MCF 10A (cell line): ENCODE data around the gene PPP2R2B. TPM values are rescaled to one million over a fixed set of nuclear protein-coding genes. Genes with fewer than 3 reads are reported as not detected.

Experiments
- BruUV-seq: library from RNA; stranded (reverse); fragments of 400-500 nt; replicated peaks from 2 replicates; lab custom pipeline; 2021; lab: Mats Ljungman, UMichigan
- CTCF ChIA-PET: fragments of 300-600 bp; sonication (Branson Sonifier 250); formaldehyde crosslinking; extraction: SDS; loops from one replicate; lab custom pipeline; 2021; ENCODE audit warnings: antibody characterized with exemption, inconsistent platforms; lab: Yijun Ruan, JAX
- POLR2A ChIA-PET: fragments of 300-600, 350-650 bp; sonication (Branson Sonifier 250); formaldehyde crosslinking; extraction: SDS; loops from one replicate; lab custom pipeline; 2020; ENCODE audit warnings: antibody characterized with exemption, inconsistent platforms; lab: Yijun Ruan, JAX
- DNase-seq: peaks from one replicate; pipeline ENCODE4 v3.0.0-alpha.2; 2018; ENCODE audit not compliant: unreplicated experiment
- H3K27ac Mint-ChIP-seq: one replicate; pipeline ENCODE4 v1.8.0; 2022; ENCODE audit warnings: mild to moderate bottlenecking, low read depth, mixed read lengths; ENCODE audit not compliant: unreplicated experiment
- H3K27me3 Mint-ChIP-seq: one replicate; pipeline ENCODE4 v1.8.0; 2022; ENCODE audit warnings: mixed read lengths; ENCODE audit not compliant: insufficient read depth, unreplicated experiment
- H3K36me3 Mint-ChIP-seq: one replicate; pipeline ENCODE4 v1.8.0; 2022; ENCODE audit warnings: mild to moderate bottlenecking, moderate library complexity, mixed read lengths; ENCODE audit not compliant: insufficient read depth, unreplicated experiment
- H3K4me1 Mint-ChIP-seq: one replicate; pipeline ENCODE4 v1.8.0; 2022; ENCODE audit warnings: mixed read lengths; ENCODE audit not compliant: insufficient read depth, unreplicated experiment
- H3K4me3 Mint-ChIP-seq: one replicate; pipeline ENCODE4 v1.8.0; 2022; ENCODE audit warnings: mild to moderate bottlenecking, moderate library complexity, mixed read lengths; ENCODE audit not compliant: unreplicated experiment
- H3K9me3 Mint-ChIP-seq: one replicate; pipeline ENCODE4 v1.8.0; 2022; ENCODE audit warnings: mixed read lengths; ENCODE audit not compliant: unreplicated experiment
- CTCF ChIP-seq: fragments of 200-600 bp; IDR thresholded peaks from one replicate; pipeline ENCODE4 v1.8.0; 2022; ENCODE audit warnings: antibody characterized with exemption, mild to moderate bottlenecking; ENCODE audit not compliant: unreplicated experiment
- intact Hi-C: fragments of 100-400 bp; cut with micrococcal nuclease; formaldehyde crosslinking; loops from 2 replicates; pipeline ENCODE4 v1.14.1; 2022
- total RNA-seq: library from RNA; stranded (reverse); gene quantifications from 2 replicates; pipeline ENCODE4 v1.2.3, GENCODE V29; 2022

Gene PPP2R2B
- total RNA-seq, 1 experiment from 2014 or later = 0.54 TPM

- ChIA-PET CTCF (interaction anchor here (0.6 to 0.9 kb wide), 3 partner anchors 20 to 94 kb away, joined by 3 to 5 read pairs (median 3); no protein-coding TSS in a partner anchor), POLR2A (no interaction called here)
- intact Hi-C loops = no loop called here
- Mint-ChIP-seq H3K9me3 (no peaks in the 10 kb centered on the region), H3K36me3 (no peaks in the 10 kb centered on the region), H3K4me3 (no peak overlapping the region), H3K27ac (no peak overlapping the region), H3K27me3 (peaks cover 35% of the 10 kb centered on the region), H3K4me1 (no peaks in the 10 kb centered on the region)
- BruUV-seq = no TSS peak
- no peak for DNase-seq
- no peak for TF ChIP-seq CTCF
These were observed 6.4 kb downstream of the PPP2R2B start for GRCh38 chr5:146872188-146872587.

DNA sequence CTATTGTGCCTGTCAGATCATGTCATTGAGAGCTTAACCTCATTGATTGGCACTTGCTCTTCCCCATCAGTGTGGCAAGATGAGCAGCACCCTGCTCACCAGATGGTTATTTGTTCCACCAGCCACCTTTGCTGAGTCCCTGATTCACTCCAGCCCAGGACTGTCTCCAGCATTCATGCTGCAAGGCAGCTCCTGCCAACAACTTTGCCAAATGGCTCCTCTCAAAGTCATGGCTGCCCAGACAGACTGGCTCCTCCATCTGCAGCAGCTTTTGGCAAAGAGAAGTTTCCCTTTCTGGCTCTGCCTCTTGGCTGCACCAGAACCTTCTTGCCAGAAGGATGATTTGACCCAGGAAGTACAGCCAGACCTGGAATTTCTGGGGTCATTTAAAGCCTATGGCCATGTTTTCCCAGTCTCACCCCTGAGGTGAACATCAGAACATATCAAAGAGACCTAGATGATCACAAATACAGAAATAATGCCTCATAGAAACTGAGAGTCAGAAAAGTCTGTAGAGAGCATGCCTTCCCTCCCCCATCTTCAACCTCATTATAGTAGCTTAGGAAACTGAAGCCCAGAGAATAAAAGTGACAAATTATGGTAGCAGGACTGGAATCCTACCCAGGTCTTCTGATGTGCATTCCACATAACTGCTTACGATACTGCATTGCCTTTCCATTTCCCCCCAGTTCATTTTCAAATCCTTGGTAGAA lies 10.4 kb downstream of the PPP2R2B start:
- no peak for DNase-seq
- BruUV-seq = no TSS peak
- no peak for TF ChIP-seq CTCF
- CTCF ChIA-PET = interaction anchor here (0.6 kb wide), 1 partner anchor 330 kb away, joined by 4 read pairs; no protein-coding TSS in a partner anchor
- intact Hi-C loops = no loop called here
- H3K4me1 Mint-ChIP-seq = no peaks in the 10 kb centered on the region
- POLR2A ChIA-PET = no interaction called here
- H3K36me3 Mint-ChIP-seq = no peaks in the 10 kb centered on the region
- no peaks in the 10 kb centered on the region for H3K9me3 Mint-ChIP-seq
- H3K27me3 Mint-ChIP-seq = peaks cover 5% of the 10 kb centered on the region
- H3K27ac Mint-ChIP-seq = no peak overlapping the region
- H3K4me3 Mint-ChIP-seq = no peak overlapping the region

DNA sequence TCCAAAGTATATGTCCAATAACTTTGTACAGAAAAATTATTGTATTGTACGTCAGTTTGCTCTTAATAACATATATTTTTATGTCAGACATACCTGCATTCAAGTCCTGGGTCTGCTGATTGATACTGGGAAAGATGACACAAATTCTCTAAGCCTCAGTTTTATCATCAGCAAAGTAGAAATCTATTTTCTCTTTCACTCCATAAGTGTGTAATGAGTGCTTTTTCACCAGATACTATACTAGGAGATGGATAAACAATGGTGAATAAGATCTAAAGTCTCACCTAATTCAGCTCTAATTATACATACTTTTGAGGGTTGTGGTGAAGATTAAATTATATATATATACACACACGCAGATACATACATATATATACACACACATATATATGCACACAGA lies 12.3 kb downstream of the PPP2R2B start:
- Mint-ChIP-seq H3K4me3 (no peak overlapping the region), H3K9me3 (no peaks in the 10 kb centered on the region), H3K4me1 (no peaks in the 10 kb centered on the region), H3K27ac (no peak overlapping the region), H3K36me3 (no peaks in the 10 kb centered on the region), H3K27me3 (no peaks in the 10 kb centered on the region)
- BruUV-seq = no TSS peak
- ChIA-PET POLR2A (no interaction called here), CTCF (no interaction called here)
- intact Hi-C loops = no loop called here
- TF ChIP-seq CTCF = no peak
- DNase-seq = no peak

DNA sequence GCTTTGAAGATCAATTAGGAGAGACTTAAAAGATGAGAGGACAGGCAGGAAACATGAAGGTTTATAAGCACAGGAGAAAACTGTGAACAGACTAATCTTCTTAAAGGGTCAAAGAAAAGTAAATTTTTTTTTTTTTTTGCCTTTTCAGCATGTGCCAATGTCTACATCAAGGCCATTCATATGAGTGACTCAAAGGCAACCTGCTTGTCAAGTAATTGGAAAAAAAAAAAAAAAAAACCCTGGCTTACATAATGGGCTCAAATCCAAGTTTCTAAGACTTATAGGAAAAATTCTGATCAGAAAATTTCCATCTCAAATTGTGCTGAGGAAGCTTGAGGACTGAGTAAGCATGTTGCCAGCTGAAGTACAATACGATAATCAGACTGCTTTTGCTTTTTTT lies 15.9 kb downstream of the PPP2R2B start:
- Mint-ChIP-seq H3K4me1 (no peaks in the 10 kb centered on the region), H3K27ac (no peak overlapping the region), H3K36me3 (no peaks in the 10 kb centered on the region), H3K27me3 (no peaks in the 10 kb centered on the region), H3K4me3 (no peak overlapping the region), H3K9me3 (no peaks in the 10 kb centered on the region)
- ChIA-PET POLR2A (no interaction called here), CTCF (no interaction called here)
- intact Hi-C loops = no loop called here
- TF ChIP-seq CTCF = no peak
- no TSS peak for BruUV-seq
- DNase-seq = no peak
